Central memory CD8-positive, alpha-beta T cell (primary cell): Measurements from ENCODE around the gene POLR2E.

Experiments
- ATAC-seq: fragments of 150-1000 bp; cut with Tn5 transposase; replicated peaks from 2 replicates; pipeline ENCODE4 v1.10.0; 2022; ENCODE audit warnings: mild to moderate bottlenecking, moderate FRiP score, moderate number of reproducible peaks; ENCODE audit not compliant: poor library complexity, severe bottlenecking; ENCODE audit errors: extremely low read depth
- DNase-seq, 2 donors: peaks; one replicate each; pipeline ENCODE4 v3.0.0; 2021; ENCODE audit warnings: low spot score in 2 of 2
- H3K27ac Mint-ChIP-seq: one replicate; pipeline ENCODE4 v1.8.0; 2022; ENCODE audit warnings: low read depth, mild to moderate bottlenecking, moderate library complexity, mixed read lengths
- H3K27me3 Mint-ChIP-seq: one replicate; pipeline ENCODE4 v1.8.0; 2022; ENCODE audit warnings: mixed read lengths
- H3K36me3 Mint-ChIP-seq: one replicate; pipeline ENCODE4 v1.8.0; 2022; ENCODE audit warnings: mild to moderate bottlenecking, moderate library complexity, mixed read lengths; ENCODE audit not compliant: insufficient read depth
- H3K4me1 Mint-ChIP-seq: one replicate; pipeline ENCODE4 v1.8.0; 2022; ENCODE audit warnings: mixed read lengths
- H3K4me3 Mint-ChIP-seq: one replicate; pipeline ENCODE4 v1.8.0; 2022; ENCODE audit warnings: mild to moderate bottlenecking, moderate library complexity, mixed read lengths
- H3K9me3 Mint-ChIP-seq: one replicate; pipeline ENCODE4 v1.8.0; 2022; ENCODE audit warnings: mixed read lengths

Gene POLR2E

GRCh38 chr19:1112268-1113029 lies 17.3 kb upstream of the POLR2E start:
- H3K4me1 Mint-ChIP-seq: no peaks in the 10 kb centered on the region
- peaks cover 17% of the 10 kb centered on the region for H3K36me3 Mint-ChIP-seq
- no peaks in the 10 kb centered on the region for H3K9me3 Mint-ChIP-seq
- no peak overlapping the region for H3K4me3 Mint-ChIP-seq
- no peak for DNase-seq
- no peak for ATAC-seq
- no peaks in the 10 kb centered on the region for H3K27me3 Mint-ChIP-seq
- H3K27ac Mint-ChIP-seq: no peak overlapping the region

- no peaks in the 10 kb centered on the region for H3K9me3 Mint-ChIP-seq
- no peak for ATAC-seq
- no peak overlapping the region for H3K27ac Mint-ChIP-seq
- no peak for DNase-seq
- H3K27me3 Mint-ChIP-seq: no peaks in the 10 kb centered on the region
- peaks cover 17% of the 10 kb centered on the region for H3K36me3 Mint-ChIP-seq
- H3K4me3 Mint-ChIP-seq: no peak overlapping the region
- H3K4me1 Mint-ChIP-seq: no peaks in the 10 kb centered on the region
Measured at GRCh38 chr19:1111641-1112267, 16.6 kb upstream of the POLR2E start.

- ATAC-seq: no peak
- no peaks in the 10 kb centered on the region for H3K4me1 Mint-ChIP-seq
- H3K9me3 Mint-ChIP-seq: no peaks in the 10 kb centered on the region
- no peak for DNase-seq
- H3K27ac Mint-ChIP-seq: no peak overlapping the region
- H3K27me3 Mint-ChIP-seq: no peaks in the 10 kb centered on the region
- H3K36me3 Mint-ChIP-seq: peaks cover 18% of the 10 kb centered on the region
- no peak overlapping the region for H3K4me3 Mint-ChIP-seq
Measured at GRCh38 chr19:1110809-1111640, 15.8 kb upstream of the POLR2E start.

GRCh38 chr19:1109697-1110671 lies 14.8 kb upstream of the POLR2E start:
- H3K27me3 Mint-ChIP-seq: no peaks in the 10 kb centered on the region
- peaks cover 23% of the 10 kb centered on the region for H3K36me3 Mint-ChIP-seq
- H3K9me3 Mint-ChIP-seq: no peaks in the 10 kb centered on the region
- H3K4me3 Mint-ChIP-seq: no peak overlapping the region
- DNase-seq (no peak), ATAC-seq (no peak)
- no peaks in the 10 kb centered on the region for H3K4me1 Mint-ChIP-seq
- peak overlapping the region; percentile 19 for H3K27ac Mint-ChIP-seq

- H3K27me3 Mint-ChIP-seq: no peaks in the 10 kb centered on the region
- no peak overlapping the region for H3K27ac Mint-ChIP-seq
- no peaks in the 10 kb centered on the region for H3K9me3 Mint-ChIP-seq
- DNase-seq (no peak), ATAC-seq (no peak)
- peaks cover 22% of the 10 kb centered on the region for H3K36me3 Mint-ChIP-seq
- no peak overlapping the region for H3K4me3 Mint-ChIP-seq
- H3K4me1 Mint-ChIP-seq: no peaks in the 10 kb centered on the region
Measured at GRCh38 chr19:1109032-1109551, 13.9 kb upstream of the POLR2E start.

- H3K9me3 Mint-ChIP-seq: no peaks in the 10 kb centered on the region
- H3K4me3 Mint-ChIP-seq: no peak overlapping the region
- DNase-seq (no peak), ATAC-seq (no peak)
- H3K27ac Mint-ChIP-seq: no peak overlapping the region
- peaks cover under 1% of the 10 kb centered on the region for H3K4me1 Mint-ChIP-seq
- peaks cover 26% of the 10 kb centered on the region for H3K36me3 Mint-ChIP-seq
- H3K27me3 Mint-ChIP-seq: no peaks in the 10 kb centered on the region
Measured at GRCh38 chr19:1108291-1109031, 13.3 kb upstream of the POLR2E start.

- Mint-ChIP-seq H3K36me3 (peaks cover 29% of the 10 kb centered on the region), H3K4me3 (no peak overlapping the region), H3K27ac (no peak overlapping the region), H3K9me3 (no peaks in the 10 kb centered on the region), H3K4me1 (peaks cover 8% of the 10 kb centered on the region), H3K27me3 (no peaks in the 10 kb centered on the region)
- no peak for ATAC-seq
- no peak for DNase-seq
Measured at GRCh38 chr19:1107661-1108261, 12.6 kb upstream of the POLR2E start.

GRCh38 chr19:1106841-1107660 lies 11.9 kb upstream of the POLR2E start:
- ATAC-seq (no peak), DNase-seq (no peak)
- Mint-ChIP-seq H3K27ac (no peak overlapping the region), H3K4me1 (peaks cover 11% of the 10 kb centered on the region), H3K4me3 (peak overlapping the region; percentile 34), H3K36me3 (peaks cover 31% of the 10 kb centered on the region), H3K27me3 (no peaks in the 10 kb centered on the region), H3K9me3 (no peaks in the 10 kb centered on the region)

GRCh38 chr19:1105873-1106840 lies 11.0 kb upstream of the POLR2E start:
- Mint-ChIP-seq H3K36me3 (peaks cover 31% of the 10 kb centered on the region), H3K27ac (peak overlapping the region; percentile 65), H3K4me3 (peak overlapping the region; percentile 58), H3K9me3 (no peaks in the 10 kb centered on the region), H3K27me3 (no peaks in the 10 kb centered on the region), H3K4me1 (peaks cover 11% of the 10 kb centered on the region)
- ATAC-seq (no peak), DNase-seq (no peak)
